Parathyroid adenoma (tissue), 2 donors: Measurements from ENCODE around the gene DAGLB.

Source experiments
- H2AFZ ChIP-seq: fragments of 300-600 bp; sonication (generic); one replicate; pipeline ENCODE4 v1.7.0; 2017; ENCODE audit warnings: antibody characterized with exemption, mild to moderate bottlenecking
- H3K27ac ChIP-seq: fragments of 300-600 bp; sonication (generic); one replicate; pipeline ENCODE4 v1.7.0; 2017
- H3K27me3 ChIP-seq: fragments of 300-600 bp; sonication (generic); one replicate; pipeline ENCODE4 v1.7.0; 2017; ENCODE audit warnings: low read length; ENCODE audit not compliant: control insufficient read depth, insufficient read depth
- H3K36me3 ChIP-seq: fragments of 300-600 bp; sonication (generic); one replicate; pipeline ENCODE4 v1.7.0; 2017; ENCODE audit warnings: low read length; ENCODE audit not compliant: control insufficient read depth, insufficient read depth
- H3K4me1 ChIP-seq: fragments of 300-600 bp; sonication (generic); one replicate; pipeline ENCODE4 v1.7.0; 2017; ENCODE audit warnings: control low read depth
- H3K4me2 ChIP-seq: fragments of 300-600 bp; sonication (generic); one replicate; pipeline ENCODE4 v1.7.0; 2017; ENCODE audit warnings: low read length
- H3K4me3 ChIP-seq: fragments of 300-600 bp; sonication (generic); one replicate; pipeline ENCODE4 v1.7.0; 2017; ENCODE audit warnings: low read depth, low read length
- H3K79me2 ChIP-seq: fragments of 300-600 bp; sonication (generic); one replicate; pipeline ENCODE4 v1.7.0; 2017; ENCODE audit warnings: control low read depth
- H3K9ac ChIP-seq: fragments of 300-600 bp; sonication (generic); one replicate; pipeline ENCODE4 v1.7.0; 2017; ENCODE audit warnings: mild to moderate bottlenecking
- H3K9me3 ChIP-seq: fragments of 300-600 bp; sonication (generic); one replicate; pipeline ENCODE4 v1.7.0; 2017; ENCODE audit warnings: low read length; ENCODE audit not compliant: control insufficient read depth
- TF ChIP-seq, protein P1 (sequence below): fragments of 300-600 bp; sonication (generic); IDR thresholded peaks from one replicate; pipeline ENCODE4 v1.7.0; 2017; ENCODE audit warnings: antibody characterized with exemption, mild to moderate bottlenecking
- donor health status: primary hyperparathyroidism.

Gene DAGLB

DNA sequence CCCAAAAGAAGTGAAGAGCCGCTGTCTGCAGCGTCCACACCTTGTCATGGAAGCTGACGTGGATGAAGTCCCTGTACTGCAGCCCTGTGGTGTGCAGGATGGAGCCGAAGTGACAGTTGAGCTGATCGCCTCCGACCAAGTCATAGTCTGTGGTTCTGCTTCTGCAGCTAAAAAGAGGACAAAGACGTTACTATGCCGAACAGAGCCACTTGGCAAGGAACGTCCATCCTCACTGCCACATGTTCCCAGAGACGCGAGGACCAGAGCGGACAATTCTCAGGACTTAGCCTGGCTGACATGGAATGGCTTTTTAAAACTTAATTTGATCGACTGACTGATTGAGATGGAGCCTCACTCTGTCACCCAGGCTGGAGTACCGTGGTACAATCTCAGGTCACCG is 21.8 kb downstream of the DAGLB start:
- no peak overlapping the region for H3K4me2 ChIP-seq
- H3K36me3 ChIP-seq = no peaks in the 10 kb centered on the region
- TF ChIP-seq, protein P1, sequence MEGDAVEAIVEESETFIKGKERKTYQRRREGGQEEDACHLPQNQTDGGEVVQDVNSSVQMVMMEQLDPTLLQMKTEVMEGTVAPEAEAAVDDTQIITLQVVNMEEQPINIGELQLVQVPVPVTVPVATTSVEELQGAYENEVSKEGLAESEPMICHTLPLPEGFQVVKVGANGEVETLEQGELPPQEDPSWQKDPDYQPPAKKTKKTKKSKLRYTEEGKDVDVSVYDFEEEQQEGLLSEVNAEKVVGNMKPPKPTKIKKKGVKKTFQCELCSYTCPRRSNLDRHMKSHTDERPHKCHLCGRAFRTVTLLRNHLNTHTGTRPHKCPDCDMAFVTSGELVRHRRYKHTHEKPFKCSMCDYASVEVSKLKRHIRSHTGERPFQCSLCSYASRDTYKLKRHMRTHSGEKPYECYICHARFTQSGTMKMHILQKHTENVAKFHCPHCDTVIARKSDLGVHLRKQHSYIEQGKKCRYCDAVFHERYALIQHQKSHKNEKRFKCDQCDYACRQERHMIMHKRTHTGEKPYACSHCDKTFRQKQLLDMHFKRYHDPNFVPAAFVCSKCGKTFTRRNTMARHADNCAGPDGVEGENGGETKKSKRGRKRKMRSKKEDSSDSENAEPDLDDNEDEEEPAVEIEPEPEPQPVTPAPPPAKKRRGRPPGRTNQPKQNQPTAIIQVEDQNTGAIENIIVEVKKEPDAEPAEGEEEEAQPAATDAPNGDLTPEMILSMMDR = no peak
- H3K27ac ChIP-seq = no peak overlapping the region
- H3K79me2 ChIP-seq = no peaks in the 10 kb centered on the region
- no peak overlapping the region for H3K4me3 ChIP-seq
- no peak overlapping the region for H3K9ac ChIP-seq
- H2AFZ ChIP-seq = no peak overlapping the region
- H3K27me3 ChIP-seq = no peaks in the 10 kb centered on the region
- H3K9me3 ChIP-seq = no peaks in the 10 kb centered on the region
- H3K4me1 ChIP-seq = no peaks in the 10 kb centered on the region

DNA sequence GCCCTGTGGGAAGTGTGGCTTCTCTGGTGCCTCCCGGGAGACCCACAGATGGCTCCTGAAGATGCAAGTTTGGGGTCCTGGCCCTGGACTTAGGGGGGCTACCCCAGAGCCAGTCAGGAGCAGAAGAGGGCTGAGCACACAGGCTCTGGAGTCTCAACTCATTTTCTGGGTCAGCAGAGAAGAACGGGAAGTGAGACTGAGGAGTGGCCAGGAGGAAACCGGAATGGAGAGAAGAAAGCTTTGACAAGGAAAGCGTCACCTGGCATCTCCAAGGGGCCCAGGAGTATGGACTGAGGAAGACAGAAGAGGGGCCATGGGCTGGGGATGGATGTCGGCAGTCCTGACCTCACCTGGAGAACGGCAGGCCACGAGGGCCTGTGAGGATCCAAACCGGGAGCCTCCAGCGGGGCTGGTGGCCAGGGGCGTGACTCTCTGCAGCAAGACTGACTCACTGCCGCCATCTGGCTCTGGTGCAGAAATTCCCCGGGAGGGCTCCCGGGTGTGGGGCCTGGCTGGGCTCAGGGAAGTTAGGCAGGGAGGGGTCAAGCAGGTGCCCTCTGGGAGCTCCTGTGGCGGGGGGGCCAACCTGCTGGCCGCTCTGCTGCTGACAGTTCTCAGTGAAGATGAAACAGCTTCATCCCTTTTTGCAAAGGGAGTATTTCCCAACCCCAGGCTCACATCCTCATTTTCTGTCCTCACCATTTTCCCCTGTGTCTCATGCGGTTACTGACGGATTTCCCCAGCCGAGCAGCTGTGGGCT is 23.6 kb downstream of the DAGLB start:
- no peaks in the 10 kb centered on the region for H3K79me2 ChIP-seq
- TF ChIP-seq, protein P1 = no peak
- H3K4me2 ChIP-seq = no peak overlapping the region
- H3K36me3 ChIP-seq = no peaks in the 10 kb centered on the region
- no peak overlapping the region for H3K27ac ChIP-seq
- H3K27me3 ChIP-seq = no peaks in the 10 kb centered on the region
- no peak overlapping the region for H2AFZ ChIP-seq
- H3K9ac ChIP-seq = no peak overlapping the region
- H3K4me1 ChIP-seq = no peaks in the 10 kb centered on the region
- no peaks in the 10 kb centered on the region for H3K9me3 ChIP-seq
- no peak overlapping the region for H3K4me3 ChIP-seq

DNA sequence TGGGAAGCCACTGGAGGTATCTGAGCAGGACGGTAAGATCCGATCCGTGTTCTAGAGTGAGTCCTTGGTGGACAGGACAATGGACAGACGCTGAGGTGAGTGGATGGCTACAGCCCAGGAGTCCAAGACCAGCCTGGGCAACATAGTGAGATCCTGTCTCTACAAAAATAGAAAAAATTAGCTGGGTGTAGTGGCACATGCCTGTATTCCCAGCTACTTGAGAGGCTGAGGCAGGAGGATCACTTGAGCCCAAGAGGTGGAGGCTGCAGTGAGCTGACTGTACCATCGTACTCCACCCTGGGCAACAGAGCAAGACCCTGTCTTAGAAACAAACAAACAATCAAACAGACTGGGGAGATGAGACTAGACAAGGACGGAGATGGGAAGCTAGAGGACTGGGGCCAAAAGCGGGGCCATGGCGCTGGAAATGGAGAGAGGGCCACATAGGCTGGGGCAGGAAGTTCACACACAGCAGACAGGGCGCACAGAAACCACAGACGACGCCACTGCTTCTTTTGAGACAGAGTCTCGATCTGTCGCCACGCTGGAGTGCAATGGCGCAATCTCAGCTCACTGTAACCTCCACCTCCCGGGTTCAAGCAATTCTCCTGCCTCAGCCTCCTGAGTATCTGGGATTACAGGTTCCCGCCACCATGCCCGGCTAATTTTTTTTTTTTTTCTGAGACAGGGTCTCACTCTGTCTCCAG is 24.7 kb downstream of the DAGLB start:
- no peaks in the 10 kb centered on the region for H3K36me3 ChIP-seq
- TF ChIP-seq, protein P1 = no peak
- H3K9me3 ChIP-seq = no peaks in the 10 kb centered on the region
- H3K4me3 ChIP-seq = no peak overlapping the region
- H3K9ac ChIP-seq = no peak overlapping the region
- no peak overlapping the region for H3K4me2 ChIP-seq
- no peaks in the 10 kb centered on the region for H3K27me3 ChIP-seq
- no peak overlapping the region for H2AFZ ChIP-seq
- H3K27ac ChIP-seq = no peak overlapping the region
- H3K4me1 ChIP-seq = no peaks in the 10 kb centered on the region
- no peaks in the 10 kb centered on the region for H3K79me2 ChIP-seq

DNA sequence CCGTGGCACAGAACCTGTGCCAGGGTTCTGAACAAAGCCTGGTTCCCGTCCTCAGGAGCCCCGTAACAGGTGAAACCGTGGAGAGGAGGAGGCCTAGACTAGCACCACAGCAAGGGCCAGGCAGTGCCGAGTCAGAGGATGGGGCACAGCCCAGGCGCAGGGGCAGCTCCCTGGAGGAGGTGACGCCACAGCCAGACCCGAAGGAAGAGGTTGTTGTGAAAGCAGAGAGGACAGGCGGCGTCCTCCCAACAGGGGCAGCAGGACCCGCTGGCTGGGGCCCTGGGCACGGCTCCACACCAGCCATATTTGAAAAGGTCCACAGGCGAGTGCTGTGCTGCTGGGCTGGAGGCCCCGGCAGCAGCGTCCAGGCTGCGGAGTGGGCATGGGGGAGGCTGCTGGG is 25.7 kb downstream of the DAGLB start:
- no peaks in the 10 kb centered on the region for H3K36me3 ChIP-seq
- H3K4me1 ChIP-seq = no peaks in the 10 kb centered on the region
- no peaks in the 10 kb centered on the region for H3K9me3 ChIP-seq
- H3K79me2 ChIP-seq = no peaks in the 10 kb centered on the region
- H3K27me3 ChIP-seq = no peaks in the 10 kb centered on the region
- TF ChIP-seq, protein P1 = no peak
- H3K27ac ChIP-seq = no peak overlapping the region
- H3K4me3 ChIP-seq = no peak overlapping the region
- H3K9ac ChIP-seq = no peak overlapping the region
- no peak overlapping the region for H2AFZ ChIP-seq
- no peak overlapping the region for H3K4me2 ChIP-seq
